ENCODE measurements around the gene DGKB. TPM values are rescaled to one million over a fixed set of nuclear protein-coding genes. Genes with fewer than 3 reads are reported as not detected.

The DGKB gene
- total RNA-seq = not detected in 2 replicates

GRCh38 chr7:14902589-14903067 is at the start of gene DGKB:
DGKB (minus strand) TSS chr7:14902751.
- peak in 1 of 2 donors; percentile 26 for DNase-seq (ENCODE audit: low read depth in 2 of 2)

GRCh38 chr7:14950013-14950412 is 47.5 kb upstream of the DGKB start:
- no peak for DNase-seq (ENCODE audit: low read depth in 2 of 2)

- DNase-seq (ENCODE audit: low read depth in 2 of 2) = no peak
These were observed 35.6 kb upstream of the DGKB start for GRCh38 chr7:14938181-14938580.

- no peak for DNase-seq (ENCODE audit: low read depth in 2 of 2)
These were observed 35.0 kb upstream of the DGKB start for GRCh38 chr7:14937581-14937980.

GRCh38 chr7:14936554-14936953 is 34.0 kb upstream of the DGKB start:
- DNase-seq (ENCODE audit: low read depth in 2 of 2) = no peak

DNA sequence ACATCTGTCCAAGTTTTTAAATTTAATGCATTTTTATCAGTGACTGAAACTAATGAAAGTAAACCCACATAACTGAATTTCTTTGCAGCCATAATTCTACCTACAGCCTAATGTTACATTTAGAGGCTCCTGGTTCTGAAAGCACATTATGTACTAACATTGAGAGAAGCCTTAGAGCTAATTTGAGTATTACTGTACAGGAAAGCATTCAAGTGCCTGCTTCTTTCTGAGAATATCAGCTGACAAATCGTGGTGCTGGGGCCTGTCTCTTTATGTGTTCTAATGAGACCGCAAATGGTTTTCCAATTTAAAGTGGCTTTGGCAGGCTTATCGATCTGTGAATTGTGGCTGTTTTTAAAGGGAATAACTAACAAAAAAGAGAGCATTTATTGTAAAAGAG is 32.3 kb upstream of the DGKB start:
- no peak for DNase-seq (ENCODE audit: low read depth in 2 of 2)

- no peak for DNase-seq (ENCODE audit: low read depth in 2 of 2)
These were observed 29.1 kb upstream of the DGKB start for GRCh38 chr7:14931511-14932215.

DNA sequence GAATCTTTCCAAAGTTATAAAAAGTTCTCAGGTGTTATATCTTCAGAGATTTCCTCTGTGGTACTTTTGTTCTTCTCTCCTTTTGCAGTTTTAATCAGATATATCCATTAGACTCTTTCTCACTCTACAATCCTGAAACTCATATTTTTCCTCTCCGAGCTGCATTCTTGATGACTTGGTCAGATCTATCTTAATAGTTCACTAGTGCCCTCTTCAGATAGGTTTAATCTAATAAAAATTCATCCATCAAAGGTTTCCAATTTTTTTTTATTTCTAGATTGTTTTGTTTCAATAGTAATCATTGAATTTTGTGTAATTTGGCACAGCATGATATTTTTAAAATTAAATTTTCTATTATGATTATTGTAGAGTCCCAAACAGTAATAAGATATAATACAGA is 21.8 kb upstream of the DGKB start:
- DNase-seq (ENCODE audit: low read depth in 2 of 2) = peak in 1 of 2 donors; percentile 6

- DNase-seq (ENCODE audit: low read depth in 2 of 2) = no peak
These were observed 8.5 kb upstream of the DGKB start for GRCh38 chr7:14911077-14911476.

DNA sequence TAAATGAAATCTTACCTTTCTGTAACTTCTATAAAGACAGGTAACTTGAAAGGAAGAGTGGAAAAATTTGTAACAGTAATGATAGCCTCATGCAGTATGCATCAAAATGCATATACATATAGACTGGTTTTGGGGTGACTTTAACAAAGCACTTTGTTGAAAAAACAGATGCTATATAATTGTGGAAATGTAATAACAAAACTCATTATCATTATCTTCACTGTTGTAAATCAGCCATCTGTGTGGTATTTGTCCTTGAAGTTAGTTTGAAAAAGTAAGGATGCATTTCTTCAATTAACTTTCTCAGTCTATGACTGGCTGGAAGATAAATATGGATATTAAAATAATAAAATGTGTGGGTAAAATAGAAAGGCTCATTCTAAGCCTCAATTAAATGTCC is 6.1 kb upstream of the DGKB start:
- DNase-seq (ENCODE audit: low read depth in 2 of 2) = no peak

GRCh38 chr7:14905764-14906163 is 3.2 kb upstream of the DGKB start:
- peak in 1 of 2 donors; percentile 1 for DNase-seq (ENCODE audit: low read depth in 2 of 2)

- DNase-seq (ENCODE audit: low read depth in 2 of 2) = no peak
These were observed 2.5 kb downstream of the DGKB start for GRCh38 chr7:14900051-14900450.

DNA sequence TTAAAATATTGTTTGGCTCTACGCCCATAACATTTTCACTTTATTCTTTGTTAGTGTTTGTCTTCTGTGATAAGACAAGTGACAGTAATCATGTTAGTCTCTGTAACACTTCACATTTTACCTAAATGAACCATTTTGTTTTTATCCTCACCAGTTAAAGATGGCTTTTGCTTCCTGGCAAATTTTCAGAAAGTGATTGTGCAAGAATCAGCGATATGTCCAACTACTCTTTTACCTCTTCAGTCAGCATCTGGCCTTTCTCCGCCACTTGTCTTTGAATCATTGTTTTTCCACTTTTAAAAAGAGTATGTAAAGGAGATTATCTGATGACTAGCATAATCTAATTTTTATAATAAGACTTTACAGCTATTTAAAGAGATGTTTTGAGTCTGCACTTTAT is 3.5 kb downstream of the DGKB start:
- DNase-seq (ENCODE audit: low read depth in 2 of 2) = no peak

DNA sequence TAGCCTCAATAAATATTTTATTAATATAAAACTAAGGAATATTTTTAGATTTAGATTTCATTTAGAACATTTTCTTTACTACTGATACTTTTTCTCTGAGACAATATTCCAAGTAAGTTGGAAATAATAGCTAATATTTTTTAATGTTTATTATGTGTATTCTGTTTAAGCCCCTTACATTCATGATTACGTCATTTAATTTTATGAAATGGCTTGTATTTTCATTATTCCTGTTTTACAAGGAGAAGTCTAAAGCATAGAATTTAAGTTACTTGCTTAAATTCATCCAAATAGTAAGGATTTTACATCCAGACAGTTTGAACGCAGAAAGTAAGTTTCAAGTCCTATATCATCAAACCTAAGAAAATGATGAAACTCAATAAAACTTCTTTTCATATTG is 6.1 kb downstream of the DGKB start:
- DNase-seq (ENCODE audit: low read depth in 2 of 2) = no peak

DNA sequence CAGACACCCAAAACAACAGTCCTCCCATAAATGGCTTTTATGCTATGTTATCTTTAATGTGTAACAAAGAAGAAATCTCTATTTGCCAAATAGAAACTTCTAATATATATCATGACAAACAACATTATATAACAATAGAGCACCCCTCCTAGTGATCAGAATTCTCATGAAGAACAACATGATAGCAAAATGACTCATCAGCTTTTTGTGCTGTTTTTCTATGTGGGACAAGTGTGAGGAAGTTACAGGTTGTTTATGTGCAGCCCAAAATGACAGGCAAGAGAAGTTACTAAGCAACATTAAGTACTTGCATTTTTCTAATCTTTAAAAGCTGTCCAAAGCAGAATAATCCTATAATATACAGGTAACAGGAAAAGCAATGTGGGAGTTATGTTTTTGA is 7.7 kb downstream of the DGKB start:
- DNase-seq (ENCODE audit: low read depth in 2 of 2) = peak in 1 of 2 donors; percentile 53

DNA sequence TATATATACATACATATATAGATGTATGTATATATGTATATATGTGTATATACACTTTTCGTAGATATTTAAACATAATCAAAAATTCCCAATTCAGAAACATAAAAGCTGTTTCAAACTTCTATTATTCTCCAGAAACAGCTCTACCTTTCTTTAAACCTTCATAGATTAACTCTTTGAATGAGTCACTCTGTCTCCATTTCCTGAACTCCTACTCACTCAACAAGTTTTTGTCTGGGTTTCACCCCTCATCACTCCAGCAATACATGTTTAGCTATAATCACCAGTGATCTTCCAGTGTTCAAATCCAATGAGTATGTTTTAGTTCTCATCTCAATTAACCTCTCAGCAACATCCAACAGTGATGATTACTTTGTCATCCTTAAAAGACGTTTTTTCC is 9.6 kb downstream of the DGKB start:
- DNase-seq (ENCODE audit: low read depth in 2 of 2) = peak in 1 of 2 donors; percentile 25

DNA sequence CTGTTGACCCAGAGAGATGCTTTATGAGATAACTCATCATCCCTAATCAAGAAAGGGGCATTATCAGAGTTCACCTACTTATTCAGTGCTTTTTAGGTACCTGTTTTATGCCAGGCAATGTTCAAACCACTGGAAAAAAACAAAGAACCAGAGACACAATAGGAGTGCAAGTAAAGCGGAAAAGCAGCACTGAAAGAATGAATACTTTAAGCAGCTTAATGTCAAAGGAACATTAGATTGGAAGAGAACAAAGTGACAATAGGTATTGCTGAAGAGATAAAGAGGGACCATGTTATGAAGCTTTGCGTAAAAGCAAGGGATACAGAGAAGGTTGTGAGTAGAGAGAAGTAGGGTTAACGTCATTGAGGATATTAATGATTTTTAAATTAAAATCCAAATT is 11.3 kb downstream of the DGKB start:
- DNase-seq (ENCODE audit: low read depth in 2 of 2) = no peak

GRCh38 chr7:14888962-14889361 is 13.6 kb downstream of the DGKB start:
- DNase-seq (ENCODE audit: low read depth in 2 of 2) = no peak

GRCh38 chr7:14886533-14886932 is 16.0 kb downstream of the DGKB start:
- DNase-seq (ENCODE audit: low read depth in 2 of 2) = no peak

GRCh38 chr7:14875941-14876587 is 26.5 kb downstream of the DGKB start:
- DNase-seq (ENCODE audit: low read depth in 2 of 2) = no peak

- DNase-seq (ENCODE audit: low read depth in 2 of 2) = no peak
These were observed 30.7 kb downstream of the DGKB start for GRCh38 chr7:14871880-14872279.

- DNase-seq (ENCODE audit: low read depth in 2 of 2) = no peak
These were observed 32.2 kb downstream of the DGKB start for GRCh38 chr7:14870394-14870793.

DNA sequence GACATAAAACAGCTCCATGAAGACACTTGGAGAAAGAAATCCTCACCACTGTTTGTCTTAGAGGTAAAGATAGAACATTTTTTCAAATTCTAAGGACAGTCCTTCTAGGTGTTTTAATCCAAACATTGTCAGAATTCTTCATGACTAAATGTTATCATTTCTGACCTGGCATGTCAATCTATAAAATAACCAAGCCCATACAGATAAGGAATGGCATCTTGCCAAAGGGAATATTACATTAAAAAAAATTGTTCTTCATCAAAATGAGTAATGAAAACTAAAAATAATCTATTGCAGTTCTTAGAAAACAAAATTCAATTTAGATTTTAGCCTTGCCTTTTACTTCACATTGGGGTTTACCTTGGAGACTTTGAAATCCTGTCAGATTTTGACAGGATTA is 33.6 kb downstream of the DGKB start:
- no peak for DNase-seq (ENCODE audit: low read depth in 2 of 2)
